H9 (cell line): ENCODE results near the gene RSF1. TPM values are rescaled to one million over a fixed set of nuclear protein-coding genes. Genes with fewer than 3 reads are reported as not detected.

Experiments
- DNase-seq: peaks from one replicate; pipeline ENCODE4 v3.0.0-alpha.2; 2017
- H2AFZ ChIP-seq: one replicate; pipeline ENCODE4 v1.6.1; 2013; ENCODE audit warnings: mild to moderate bottlenecking, low read length, control low read depth, moderate library complexity
- H2AK5ac ChIP-seq: 2 replicates; pipeline ENCODE4 v1.6.1; 2013; ENCODE audit warnings: low read length, control low read depth, mixed read lengths; ENCODE audit not compliant: insufficient read length
- H2BK120ac ChIP-seq: one replicate; pipeline ENCODE4 v1.6.1; 2013; ENCODE audit warnings: low read depth, mild to moderate bottlenecking, low read length, control low read depth, inconsistent platforms; ENCODE audit not compliant: poor library complexity, severe bottlenecking
- H2BK12ac ChIP-seq: 2 replicates; pipeline ENCODE4 v1.6.1; 2013; ENCODE audit warnings: low read length, control low read depth, mixed read lengths, low read depth; ENCODE audit not compliant: insufficient read length
- H2BK15ac ChIP-seq: 2 replicates; pipeline ENCODE4 v1.6.1; 2013; ENCODE audit warnings: low read depth, low read length, control low read depth
- H2BK20ac ChIP-seq: one replicate; pipeline ENCODE4 v1.6.1; 2013; ENCODE audit warnings: low read depth, mild to moderate bottlenecking, low read length, control low read depth, inconsistent platforms; ENCODE audit not compliant: poor library complexity, severe bottlenecking
- H2BK5ac ChIP-seq: 2 replicates; pipeline ENCODE4 v1.6.1; 2013; ENCODE audit warnings: low read length, control low read depth, mixed read lengths; ENCODE audit not compliant: insufficient read length
- H3K14ac ChIP-seq: 2 replicates; pipeline ENCODE4 v1.6.1; 2013; ENCODE audit warnings: low read length, control low read depth; ENCODE audit not compliant: insufficient read depth
- H3K18ac ChIP-seq: 2 replicates; pipeline ENCODE4 v1.6.1; 2013; ENCODE audit warnings: low read depth, mild to moderate bottlenecking, mixed read lengths, low read length, control low read depth; ENCODE audit not compliant: insufficient read length
- H3K23ac ChIP-seq: 2 replicates; pipeline ENCODE4 v1.6.1; 2013; ENCODE audit warnings: low read length, control low read depth, mixed read lengths, low read depth; ENCODE audit not compliant: insufficient read length
- H3K23me2 ChIP-seq: 2 replicates; pipeline ENCODE4 v1.6.1; 2013; ENCODE audit warnings: low read depth, mild to moderate bottlenecking, mixed read lengths, low read length, control low read depth; ENCODE audit not compliant: insufficient read length, poor library complexity, severe bottlenecking
- H3K27ac ChIP-seq: 2 replicates; pipeline ENCODE4 v1.5.1; 2013; ENCODE audit warnings: low read length, control low read depth, mixed read lengths, low read depth; ENCODE audit not compliant: insufficient read length
- H3K27me3 ChIP-seq: 2 replicates; pipeline ENCODE4 v1.6.1; 2013; ENCODE audit warnings: low read length, control low read depth, inconsistent platforms; ENCODE audit not compliant: insufficient read depth
- H3K4ac ChIP-seq: 2 replicates; pipeline ENCODE4 v1.6.1; 2013; ENCODE audit warnings: low read depth, mild to moderate bottlenecking, control low read depth, inconsistent platforms, low read length, moderate library complexity
- H3K4me1 ChIP-seq: 2 replicates; pipeline ENCODE4 v1.6.1; 2013; ENCODE audit warnings: low read length, control low read depth, inconsistent platforms; ENCODE audit not compliant: insufficient read depth
- H3K4me2 ChIP-seq: 2 replicates; pipeline ENCODE4 v1.6.1; 2013; ENCODE audit warnings: low read length, control low read depth, mixed read lengths; ENCODE audit not compliant: insufficient read length, insufficient read depth
- H3K56ac ChIP-seq: 2 replicates; pipeline ENCODE4 v1.6.1; 2013; ENCODE audit warnings: low read depth, mild to moderate bottlenecking, mixed read lengths, low read length, control low read depth; ENCODE audit not compliant: insufficient read length
- H3K79me1 ChIP-seq: 2 replicates; pipeline ENCODE4 v1.6.1; 2013; ENCODE audit warnings: low read depth, mild to moderate bottlenecking, moderate library complexity, low read length, control low read depth, inconsistent platforms; ENCODE audit not compliant: insufficient read depth, poor library complexity, severe bottlenecking
- H3K79me2 ChIP-seq: 2 replicates; pipeline ENCODE4 v1.6.1; 2013; ENCODE audit warnings: low read length, control low read depth, inconsistent platforms; ENCODE audit not compliant: insufficient read depth
- H3K9ac ChIP-seq: 2 replicates; pipeline ENCODE4 v1.6.1; 2013; ENCODE audit warnings: low read length, control low read depth, mixed read lengths; ENCODE audit not compliant: insufficient read length; ENCODE audit errors: extremely low read depth
- H3K9me3 ChIP-seq: one replicate; pipeline ENCODE4 v1.6.1; 2013; ENCODE audit warnings: low read depth, low read length, inconsistent platforms; ENCODE audit not compliant: control insufficient read depth
- H3T11ph ChIP-seq: one replicate; pipeline ENCODE4 v1.6.1; 2013; ENCODE audit warnings: mild to moderate bottlenecking, low read length, control low read depth, inconsistent platforms
- H4K20me1 ChIP-seq: one replicate; pipeline ENCODE4 v1.6.1; 2013; ENCODE audit not compliant: control insufficient read depth, insufficient read length, insufficient read depth
- H4K5ac ChIP-seq: 2 replicates; pipeline ENCODE4 v1.6.1; 2013; ENCODE audit warnings: low read depth, mild to moderate bottlenecking, mixed read lengths, low read length, control low read depth; ENCODE audit not compliant: insufficient read length
- H4K8ac ChIP-seq: replicated peaks from 2 replicates; pipeline ENCODE4 v1.6.1; 2013; ENCODE audit warnings: low read length, control low read depth, mixed read lengths, low read depth; ENCODE audit not compliant: insufficient read length
- H4K91ac ChIP-seq: 2 replicates; pipeline ENCODE4 v1.6.1; 2013; ENCODE audit warnings: low read depth, mild to moderate bottlenecking, moderate library complexity, mixed read lengths, low read length, control low read depth; ENCODE audit not compliant: insufficient read length
- H3K27ac Mint-ChIP-seq, 3 experiments: 2 replicates in 2 of 3; 3 replicates in 1 of 3; pipeline ENCODE4 v1.8.0; 2020 to 2021; ENCODE audit warnings: mixed read lengths in 3 of 3, mild to moderate bottlenecking in 1 of 3, moderate library complexity in 1 of 3
- H3K27me3 Mint-ChIP-seq: 2 replicates; pipeline ENCODE4 v1.8.0; 2021; ENCODE audit warnings: low read depth, mild to moderate bottlenecking, moderate library complexity, mixed read lengths
- H3K36me3 Mint-ChIP-seq, 3 experiments: 2 replicates in 2 of 3; 3 replicates in 1 of 3; pipeline ENCODE4 v1.8.0; 2020 to 2021; ENCODE audit warnings: low read depth in 3 of 3, mixed read lengths in 3 of 3; ENCODE audit not compliant: insufficient read depth in 1 of 3
- H3K4me1 Mint-ChIP-seq, 2 experiments: 2 replicates each; pipeline ENCODE4 v1.8.0; 2020; ENCODE audit warnings: mixed read lengths in 2 of 2
- H3K4me3 Mint-ChIP-seq, 2 experiments: 2 replicates in 1 of 2; 3 replicates in 1 of 2; pipeline ENCODE4 v1.8.0; 2020 to 2021; ENCODE audit warnings: mild to moderate bottlenecking in 2 of 2, mixed read lengths in 2 of 2, moderate library complexity in 1 of 2
- H3K9me3 Mint-ChIP-seq, 2 experiments: 2 replicates in 1 of 2; 3 replicates in 1 of 2; pipeline ENCODE4 v1.8.0; 2020; ENCODE audit warnings: mild to moderate bottlenecking in 2 of 2, mixed read lengths in 2 of 2, moderate library complexity in 1 of 2
- CTCF ChIP-seq: fragments of 200-600 bp; sonication (generic); conservative IDR thresholded peaks from 3 replicates; pipeline ENCODE4 v1.8.0; 2021; ENCODE audit warnings: antibody characterized with exemption, mild to moderate bottlenecking
- whole genome bisulfite sequencing: extraction: QIAGEN DNeasy Blood & Tissue Kit; methylation state at CpG from one replicate; pipeline ENCODE4 v1.1.7; 2013; ENCODE audit warnings: missing lambda C conversion rate, low lambda C conversion rate, mixed read lengths; ENCODE audit not compliant: insufficient read length; ENCODE audit errors: extremely low coverage; 5-methylcytosine and 5-hydroxymethylcytosine counted together
- total RNA-seq: library from RNA; stranded (reverse); gene quantifications from 2 replicates; pipeline ENCODE4 v1.2.1, GENCODE V29; 2021

Gene RSF1
- total RNA-seq, 1 experiment from 2014 or later = 82.6 TPM

GRCh38 chr11:77650123-77650522 is 170.4 kb downstream of the RSF1 start:
- Mint-ChIP-seq H3K27me3 (no peaks in the 10 kb centered on the region), H3K36me3 (no peaks in the 10 kb centered on the region), H3K9me3 (0 out of 5 replicates have a peak, but pooled peaks cover 0 to 2% of the 10 kb centered on the region in 2 experiments), H3K27ac (no peak overlapping the region), H3K4me3 (no peak overlapping the region), H3K4me1 (peaks cover 2 to 4% of the 10 kb centered on the region in 2 experiments; a peak in 3 of 4 replicates)
- no peak overlapping the region for H2BK15ac ChIP-seq
- no peak overlapping the region for H3K4ac ChIP-seq
- H2BK12ac ChIP-seq = no peak overlapping the region
- H3T11ph ChIP-seq = no peak overlapping the region
- H4K20me1 ChIP-seq = no peaks in the 10 kb centered on the region
- no peak overlapping the region for H3K18ac ChIP-seq
- WGBS = no CpG with 5 or more reads among the region's 3 CpGs
- no peak overlapping the region for H4K5ac ChIP-seq
- H3K9me3 ChIP-seq = no peaks in the 10 kb centered on the region
- H4K91ac ChIP-seq = no peak overlapping the region
- no peaks in the 10 kb centered on the region for H3K27me3 ChIP-seq
- H3K4me1 ChIP-seq = no peaks in the 10 kb centered on the region
- no peak overlapping the region for H3K9ac ChIP-seq
- H4K8ac ChIP-seq = no peak overlapping the region
- H2AK5ac ChIP-seq = no peak overlapping the region
- H2BK5ac ChIP-seq = no peak overlapping the region
- H3K56ac ChIP-seq = no peak overlapping the region
- H2AFZ ChIP-seq = no peak overlapping the region
- no peak overlapping the region for H3K27ac ChIP-seq
- H2BK120ac ChIP-seq = no peak overlapping the region
- H3K79me2 ChIP-seq = no peaks in the 10 kb centered on the region
- no peak overlapping the region for H2BK20ac ChIP-seq
- no peak overlapping the region for H3K4me2 ChIP-seq
- no peak for TF ChIP-seq CTCF
- no peaks in the 10 kb centered on the region for H3K79me1 ChIP-seq
- H3K23me2 ChIP-seq = no peaks in the 10 kb centered on the region
- no peak for DNase-seq
- H3K23ac ChIP-seq = no peak overlapping the region
- no peak overlapping the region for H3K14ac ChIP-seq
